ENCODE measurements around the gene HOXA4. TPM values are rescaled to one million over a fixed set of nuclear protein-coding genes. Genes with fewer than 3 reads are reported as not detected.

The HOXA4 gene
- total RNA-seq, 3 donors from 2014 or later, result 0.80 to 2.8 (median 2.0) TPM

- H3K36me3 ChIP-seq, result no peaks in the 10 kb centered on the region
- intact Hi-C loops (cut with DNase I; ENCODE audit: low total_unique reads), result loop anchor here (10.0 kb wide), 1 partner anchor 1320 kb away; no protein-coding TSS in a partner anchor
- H3K27ac ChIP-seq, result no peak overlapping the region
- no peaks in the 10 kb centered on the region for H3K4me1 ChIP-seq
- TF ChIP-seq, protein P1, sequence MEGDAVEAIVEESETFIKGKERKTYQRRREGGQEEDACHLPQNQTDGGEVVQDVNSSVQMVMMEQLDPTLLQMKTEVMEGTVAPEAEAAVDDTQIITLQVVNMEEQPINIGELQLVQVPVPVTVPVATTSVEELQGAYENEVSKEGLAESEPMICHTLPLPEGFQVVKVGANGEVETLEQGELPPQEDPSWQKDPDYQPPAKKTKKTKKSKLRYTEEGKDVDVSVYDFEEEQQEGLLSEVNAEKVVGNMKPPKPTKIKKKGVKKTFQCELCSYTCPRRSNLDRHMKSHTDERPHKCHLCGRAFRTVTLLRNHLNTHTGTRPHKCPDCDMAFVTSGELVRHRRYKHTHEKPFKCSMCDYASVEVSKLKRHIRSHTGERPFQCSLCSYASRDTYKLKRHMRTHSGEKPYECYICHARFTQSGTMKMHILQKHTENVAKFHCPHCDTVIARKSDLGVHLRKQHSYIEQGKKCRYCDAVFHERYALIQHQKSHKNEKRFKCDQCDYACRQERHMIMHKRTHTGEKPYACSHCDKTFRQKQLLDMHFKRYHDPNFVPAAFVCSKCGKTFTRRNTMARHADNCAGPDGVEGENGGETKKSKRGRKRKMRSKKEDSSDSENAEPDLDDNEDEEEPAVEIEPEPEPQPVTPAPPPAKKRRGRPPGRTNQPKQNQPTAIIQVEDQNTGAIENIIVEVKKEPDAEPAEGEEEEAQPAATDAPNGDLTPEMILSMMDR (IDR thresholded peaks at IDR 0.05), result no peak
- TF ChIP-seq POLR2AphosphoS5 (IDR thresholded peaks at IDR 0.05), result no peak
- TF ChIP-seq POLR2A (IDR thresholded peaks at IDR 0.05), result no peak
- no peaks in the 10 kb centered on the region for H3K9me3 ChIP-seq
- peaks cover 4 to 67% of the 10 kb centered on the region in 2 donors for H3K27me3 ChIP-seq
- peak overlapping the region in 2 of 3 donors; percentile 62 to 76 for H3K4me3 ChIP-seq
- DNase-seq (ENCODE audit: low spot score in 2 of 2), result peak in 1 of 2 donors; percentile 42
Observed at GRCh38 chr7:27174874-27175625, 44.5 kb upstream of the HOXA4 start.

DNA sequence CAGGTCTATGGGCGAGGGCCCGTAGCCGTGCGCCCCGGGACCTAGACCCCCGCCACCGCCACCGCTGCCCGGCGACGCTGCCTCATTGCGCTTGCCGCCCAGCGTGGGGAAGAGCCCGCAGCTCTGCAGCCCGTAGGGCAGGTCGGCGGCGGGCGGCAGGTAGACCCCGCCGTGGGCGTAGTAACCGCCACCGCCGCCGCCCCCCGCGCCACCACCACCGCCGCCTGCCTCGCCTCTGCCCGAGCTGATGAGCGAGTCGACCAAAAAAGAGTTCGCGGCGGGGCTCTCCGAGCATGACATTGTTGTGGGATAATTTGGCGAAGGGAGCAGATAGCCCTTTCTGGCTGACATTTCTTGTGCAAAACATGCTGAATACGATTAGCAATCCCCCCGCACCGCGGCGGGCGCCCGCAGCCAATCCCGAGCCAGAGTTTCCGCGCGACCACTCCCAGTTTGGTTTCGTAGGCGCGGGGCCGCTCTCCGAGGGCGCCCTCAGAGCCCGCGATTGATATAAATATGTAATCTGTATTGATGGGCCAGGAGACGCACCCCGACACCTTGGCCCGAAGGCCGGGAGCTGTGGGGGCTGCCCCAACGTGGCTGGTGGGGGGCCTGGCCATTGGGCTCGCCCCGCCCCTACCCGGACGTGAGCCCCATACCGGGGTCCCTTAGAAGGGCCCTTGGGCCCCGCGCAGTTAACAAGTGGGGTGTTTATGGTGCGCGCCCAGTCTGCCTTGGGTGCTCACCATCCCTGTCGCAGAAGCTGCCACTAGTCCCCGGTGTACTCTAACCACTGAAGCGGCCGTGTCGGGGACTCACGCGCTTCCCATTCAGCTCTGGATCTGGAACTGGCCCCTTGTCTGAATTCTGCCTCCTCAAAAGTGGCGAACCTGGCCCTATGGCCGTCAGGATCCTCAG is 43.7 kb upstream of the HOXA4 start, which contains the start of gene HOXA10:
HOXA10 (minus strand) TSS at position 365 of the 918 bp plus-strand sequence; CDS start at position 351, 14 bp downstream.
- peak within 1 kb of the TSS; percentile 82 to 91 for H3K27ac ChIP-seq
- intact Hi-C loops (cut with DNase I; ENCODE audit: low total_unique reads), result loop anchor here (10.0 kb wide), 1 partner anchor 1319 kb away; no protein-coding TSS in a partner anchor
- peak in 1 of 2 donors; percentile 48 for DNase-seq (ENCODE audit: low spot score in 2 of 2)
- H3K36me3 ChIP-seq, result no peaks in the 10 kb centered on the region
- no peaks in the 10 kb centered on the region for H3K4me1 ChIP-seq
- H3K9me3 ChIP-seq, result no peaks in the 10 kb centered on the region
- TF ChIP-seq, protein P1 (IDR thresholded peaks at IDR 0.05), result no peak
- no peak for TF ChIP-seq POLR2A (IDR thresholded peaks at IDR 0.05)
- TF ChIP-seq POLR2AphosphoS5 (IDR thresholded peaks at IDR 0.05), result no peak
- H3K27me3 ChIP-seq, result peaks cover 3 to 67% of the 10 kb centered on the region in 2 donors
- H3K4me3 ChIP-seq, result peak within 1 kb of the TSS; percentile 62 to 91 (median 76)

DNA sequence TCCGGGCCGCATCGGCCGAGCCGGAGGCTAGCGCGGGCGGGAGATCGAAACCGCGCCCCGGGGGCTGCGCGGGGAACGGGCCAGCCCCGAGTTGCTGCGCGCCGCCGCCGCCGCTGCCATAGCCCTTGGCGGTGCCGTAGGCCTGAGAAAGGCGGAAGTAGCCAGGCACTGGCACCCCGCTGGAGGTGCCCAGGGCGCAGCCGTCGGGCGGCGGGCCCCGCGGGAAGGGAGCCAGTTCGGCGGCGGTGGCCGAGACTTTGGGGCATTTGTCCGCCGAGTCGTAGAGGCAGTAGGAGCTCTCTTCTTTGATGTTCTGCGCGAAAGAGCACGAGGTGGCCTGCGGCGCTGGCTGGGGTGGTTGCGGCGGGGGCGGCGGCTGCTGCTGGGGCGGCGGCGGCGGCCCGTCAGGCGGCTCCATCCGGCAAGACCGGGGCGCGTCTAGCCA is 43.0 kb upstream of the HOXA4 start:
- peak overlapping the region; percentile 82 to 91 for H3K27ac ChIP-seq
- intact Hi-C loops (cut with DNase I; ENCODE audit: low total_unique reads), result loop anchor here (10.0 kb wide), 1 partner anchor 1319 kb away; no protein-coding TSS in a partner anchor
- TF ChIP-seq POLR2A (IDR thresholded peaks at IDR 0.05), result no peak
- peak in 1 of 3 donors; percentile 20 for TF ChIP-seq POLR2AphosphoS5 (IDR thresholded peaks at IDR 0.05)
- no peaks in the 10 kb centered on the region for H3K4me1 ChIP-seq
- H3K9me3 ChIP-seq, result no peaks in the 10 kb centered on the region
- H3K4me3 ChIP-seq, result peak overlapping the region; percentile 62 to 91 (median 76)
- peaks cover 3 to 69% of the 10 kb centered on the region in 2 donors for H3K27me3 ChIP-seq
- DNase-seq (ENCODE audit: low spot score in 2 of 2), result peak in 1 of 2 donors; percentile 49
- no peaks in the 10 kb centered on the region for H3K36me3 ChIP-seq

GRCh38 chr7:27172823-27173510 is 42.4 kb upstream of the HOXA4 start:
- Histone ChIP-seq H3K9me3 (no peaks in the 10 kb centered on the region), H3K36me3 (no peaks in the 10 kb centered on the region), H3K4me3 (peak overlapping the region; percentile 62 to 91 (median 76)), H3K4me1 (no peaks in the 10 kb centered on the region), H3K27ac (peak overlapping the region; percentile 82 to 91), H3K27me3 (peaks cover 3 to 75% of the 10 kb centered on the region in 2 donors)
- intact Hi-C loops (cut with DNase I; ENCODE audit: low total_unique reads), result loop anchor here (10.0 kb wide), 1 partner anchor 1318 kb away; no protein-coding TSS in a partner anchor
- TF ChIP-seq, protein P1 (IDR thresholded peaks at IDR 0.05), result no peak
- peak in 1 of 3 donors; percentile 30 for TF ChIP-seq POLR2AphosphoS5 (IDR thresholded peaks at IDR 0.05)
- DNase-seq (ENCODE audit: low spot score in 2 of 2), result peak in 1 of 2 donors; percentile 59
